ENCODE results near the gene AFAP1.

- TF ChIP-seq ZNF274 (IDR thresholded peaks at IDR 0.05; ENCODE audit: low read depth, low read length) (no peak), YY1 (IDR thresholded peaks at IDR 0.05; ENCODE audit: insufficient read depth, insufficient read length) (no peak)
Observed at GRCh38 chr4:7868436-7868775, 71.3 kb downstream of the AFAP1 start.
